SKM-1 treated with dmso at 0.1 percent for 144 hours (cell line): ENCODE data around the gene SCN1B.
"Not testable (repeated sequence)": the region's sequence is repeated elsewhere in the genome, so short reads cannot be mapped to it uniquely, and the experiment has no call there.

Experiments
- DNase-seq: peaks from one replicate; lab custom pipeline; 2025; ENCODE audit not compliant: unreplicated experiment; lab: John Stamatoyannopoulos, UW

Gene SCN1B

DNA sequence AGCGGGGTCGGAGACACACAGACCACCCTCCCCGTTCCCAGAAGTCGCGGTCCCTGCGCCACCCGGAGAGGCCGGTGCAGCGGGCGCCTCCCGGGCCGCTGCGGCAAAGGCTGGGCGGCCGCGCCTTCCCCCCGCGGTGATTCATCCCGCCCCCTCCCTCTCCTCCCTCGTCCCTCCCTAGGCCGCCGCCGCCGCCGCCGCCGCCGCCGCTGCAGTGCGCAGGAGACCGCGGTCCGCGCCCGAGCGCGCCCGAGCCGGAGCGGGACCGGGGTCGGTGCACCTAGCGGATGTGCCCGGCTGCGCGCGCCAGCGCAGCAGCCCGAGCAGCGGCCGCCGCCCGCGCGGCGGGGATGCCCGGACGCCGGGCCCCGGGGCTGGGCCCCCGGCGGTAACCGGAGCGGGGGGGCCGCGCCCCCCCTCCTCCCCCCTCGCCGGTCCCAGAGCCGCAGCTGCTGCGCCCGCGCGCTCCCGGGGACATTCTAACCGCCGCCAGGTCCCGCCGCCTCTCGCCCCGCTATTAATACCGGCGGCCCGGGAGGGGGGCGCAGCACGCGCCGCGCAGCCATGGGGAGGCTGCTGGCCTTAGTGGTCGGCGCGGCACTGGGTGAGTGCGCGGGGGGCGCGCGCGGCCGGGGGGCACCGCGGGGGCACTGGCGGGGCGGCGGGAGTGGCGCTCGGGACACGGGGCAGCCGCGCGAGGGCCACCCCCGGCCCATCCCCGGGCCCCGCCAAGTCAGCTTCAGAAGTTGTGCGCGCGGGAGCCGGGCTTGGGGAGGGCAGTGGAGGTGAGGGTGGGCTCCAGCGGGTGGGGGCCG, at the start of gene SCN1B:
SCN1B (plus strand) TSS at position 214 of the 815 bp plus-strand sequence; CDS start at position 565, 351 bp downstream.
- DNase-seq, result no peak

DNA sequence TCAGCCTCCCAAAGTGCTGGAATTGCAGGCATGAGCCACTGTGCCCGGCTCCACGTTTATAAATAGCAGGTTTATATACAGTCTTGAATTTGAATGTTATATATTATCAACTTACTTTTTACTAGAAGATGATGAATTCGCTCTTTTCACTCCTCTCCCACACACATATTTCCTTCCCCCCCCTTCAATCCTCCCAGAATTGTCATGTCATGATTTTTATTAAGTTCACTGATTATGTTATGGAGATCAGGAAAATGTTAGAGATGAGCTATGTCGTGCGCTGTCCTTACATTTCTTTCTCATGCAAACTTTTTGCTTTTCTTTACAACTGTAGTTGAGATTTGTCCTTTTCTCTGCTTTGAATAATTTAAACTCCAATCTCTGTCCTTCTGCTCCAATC, 48.0 kb upstream of the SCN1B start:
- DNase-seq, result no peak

- no peak for DNase-seq
Observed at GRCh38 chr19:34983786-34984185, 46.5 kb upstream of the SCN1B start.

DNA sequence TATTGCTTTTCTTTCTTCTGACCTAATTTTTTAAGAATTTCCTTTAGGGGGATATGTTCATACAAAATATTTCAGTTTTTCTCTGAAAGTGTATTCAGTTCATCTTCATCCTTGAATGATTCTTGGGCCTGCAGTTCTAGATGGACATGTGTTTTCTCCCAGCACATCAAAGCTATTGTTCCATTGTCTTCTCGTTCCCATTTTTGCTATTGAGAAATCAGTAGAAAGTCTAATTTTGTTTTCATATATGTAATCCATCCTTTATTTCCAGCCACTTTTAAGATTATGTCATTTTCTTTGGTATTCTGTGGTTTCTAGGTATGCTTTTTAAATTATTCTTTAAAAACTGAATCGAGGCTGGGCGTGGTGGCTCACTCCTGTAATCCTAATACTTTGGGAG, 46.0 kb upstream of the SCN1B start:
- DNase-seq, result no peak

GRCh38 chr19:34985249-34986022, 44.8 kb upstream of the SCN1B start:
- no peak for DNase-seq

GRCh38 chr19:34988119-34988518, 42.2 kb upstream of the SCN1B start:
- DNase-seq, result no peak

- no peak for DNase-seq
Observed at GRCh38 chr19:34989298-34989697, 41.0 kb upstream of the SCN1B start.

DNA sequence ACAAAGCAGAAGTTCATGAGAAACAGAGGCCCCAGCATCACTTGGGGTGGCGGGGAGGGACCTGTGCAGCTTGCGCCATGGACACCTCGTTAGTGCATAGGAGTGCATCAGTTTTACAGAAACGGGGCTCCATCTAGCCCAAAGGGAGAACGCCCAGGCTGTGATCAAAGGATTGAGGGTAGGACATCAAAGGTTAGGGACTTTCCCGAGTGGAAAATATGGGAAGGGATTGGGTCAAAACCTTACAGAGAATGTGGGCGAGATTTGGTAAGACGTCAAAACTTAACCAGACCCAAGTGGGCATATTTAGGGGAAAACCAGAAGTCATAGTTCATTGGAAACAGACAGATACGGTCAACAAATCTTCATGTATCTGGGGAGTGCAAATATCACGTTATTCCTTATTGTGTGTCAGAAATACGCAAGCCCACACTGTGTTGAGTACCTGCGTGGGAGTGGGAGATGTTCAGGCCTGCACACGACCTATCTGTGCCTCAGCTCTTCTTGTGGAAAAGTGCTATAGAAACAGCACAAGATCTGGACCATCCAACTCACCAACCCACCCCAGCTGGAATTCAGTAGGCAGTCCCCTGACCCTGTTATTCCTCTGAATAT, 39.6 kb upstream of the SCN1B start:
- no peak for DNase-seq

DNA sequence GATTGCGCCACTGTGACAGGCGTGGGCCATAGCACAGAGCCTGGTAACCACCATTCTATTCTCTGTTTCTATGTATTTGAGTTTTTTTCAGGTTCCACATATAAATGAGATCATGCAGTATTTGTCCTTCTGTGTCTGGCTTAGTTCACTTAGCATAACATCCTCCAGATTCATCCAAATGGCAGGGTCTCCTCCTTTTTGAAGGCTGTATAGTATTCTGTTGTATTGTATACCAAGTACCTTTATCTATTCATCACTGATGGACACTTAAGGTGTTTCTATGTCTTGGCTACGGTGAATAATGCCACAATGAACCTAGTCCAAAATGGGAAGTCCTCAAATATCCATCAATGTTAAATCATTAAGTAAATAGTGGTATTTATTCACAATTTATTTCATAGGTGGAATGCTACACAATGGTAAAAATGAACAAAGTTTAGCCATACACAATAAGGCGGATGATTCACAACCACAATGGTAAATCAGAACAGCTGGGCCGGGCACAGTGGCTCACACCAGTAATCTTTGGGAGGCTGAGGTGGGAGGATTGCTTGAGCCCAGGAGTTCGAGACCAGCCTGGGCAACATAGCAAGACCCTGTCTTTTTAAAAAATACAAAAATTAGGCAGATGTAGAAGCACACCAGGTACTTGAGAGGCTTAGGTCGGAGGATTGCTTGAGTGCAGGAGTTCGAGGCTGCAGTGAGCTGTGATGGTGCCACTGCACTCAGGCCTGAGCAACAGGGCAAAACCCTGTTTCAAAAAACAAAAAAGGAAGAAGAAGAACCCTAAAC, 38.5 kb upstream of the SCN1B start:
- no peak for DNase-seq

GRCh38 chr19:34992582-34992981, 37.7 kb upstream of the SCN1B start:
- DNase-seq, result not testable (repeated sequence)

- DNase-seq, result no peak
Observed at GRCh38 chr19:34994286-34994642, 36.0 kb upstream of the SCN1B start.

DNA sequence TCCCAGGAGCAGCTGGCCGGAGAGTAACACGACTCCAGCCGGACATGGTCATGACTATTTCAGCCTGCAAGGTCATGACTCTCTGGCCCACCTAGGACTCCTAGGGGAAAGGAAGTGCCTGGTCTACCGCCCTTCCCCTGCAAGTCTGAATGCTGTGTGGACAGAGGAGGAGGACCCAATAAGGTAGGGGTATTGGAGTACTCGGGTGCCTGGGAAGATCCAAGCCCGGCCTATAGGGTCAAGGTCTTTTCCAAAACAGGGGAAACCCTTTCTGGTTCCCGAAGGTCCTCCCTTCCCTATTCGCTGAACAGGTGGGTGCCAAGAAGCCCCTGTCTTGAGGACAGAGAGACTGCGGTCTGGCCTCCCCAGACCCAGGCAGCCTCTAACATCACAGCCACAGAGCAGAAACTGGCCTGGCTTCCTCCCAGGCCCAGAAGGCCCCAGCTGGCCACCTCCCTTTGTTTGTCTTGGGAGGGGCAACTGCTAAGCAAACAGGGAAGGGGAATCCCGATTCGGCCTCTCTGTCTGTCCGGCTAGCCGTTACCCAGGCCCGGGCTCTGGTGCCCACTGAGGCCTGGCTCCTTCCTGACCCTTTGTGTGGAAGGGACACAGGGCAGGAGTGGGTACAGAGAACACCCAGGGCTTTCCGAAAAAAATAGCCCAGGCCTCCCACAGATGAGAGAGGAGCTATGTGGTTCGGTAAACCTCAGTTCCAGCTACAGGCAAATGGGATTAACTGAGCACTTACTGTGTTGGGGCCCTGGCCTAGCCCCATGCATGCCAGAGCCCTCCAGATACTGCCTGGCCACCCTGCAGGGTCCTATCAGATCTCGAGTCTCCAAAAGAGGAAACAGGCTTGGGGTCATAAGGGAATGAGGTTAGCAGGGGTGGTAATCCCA, 35.4 kb upstream of the SCN1B start:
- no peak for DNase-seq

GRCh38 chr19:34995551-34995950, 34.7 kb upstream of the SCN1B start:
- DNase-seq, result no peak

DNA sequence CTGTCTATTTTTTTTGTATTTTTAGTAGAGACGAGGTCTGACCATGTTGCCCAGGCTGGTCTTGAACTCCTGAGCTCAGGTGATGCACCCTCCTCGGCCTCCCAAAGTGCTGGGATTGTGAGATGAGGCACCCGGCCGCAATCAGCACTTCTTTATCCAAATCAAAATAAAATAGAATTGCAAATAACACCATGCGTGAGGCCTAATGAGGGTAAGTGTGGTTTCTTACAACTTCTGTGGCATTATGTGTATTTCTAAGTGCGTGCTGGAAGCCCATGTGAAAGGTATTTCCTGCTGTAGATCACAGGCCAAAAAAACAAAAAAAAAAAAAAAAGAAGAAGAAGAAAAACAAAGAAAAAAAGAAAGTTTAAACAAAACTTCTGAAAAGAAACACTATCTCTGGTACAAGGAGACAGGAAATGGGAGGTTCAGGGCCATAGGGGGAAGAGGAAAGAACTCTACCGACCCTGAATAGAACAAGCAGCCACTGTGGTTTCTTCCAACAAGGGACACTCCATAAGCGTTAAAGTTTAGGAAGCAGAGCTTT, 33.1 kb upstream of the SCN1B start:
- no peak for DNase-seq

DNA sequence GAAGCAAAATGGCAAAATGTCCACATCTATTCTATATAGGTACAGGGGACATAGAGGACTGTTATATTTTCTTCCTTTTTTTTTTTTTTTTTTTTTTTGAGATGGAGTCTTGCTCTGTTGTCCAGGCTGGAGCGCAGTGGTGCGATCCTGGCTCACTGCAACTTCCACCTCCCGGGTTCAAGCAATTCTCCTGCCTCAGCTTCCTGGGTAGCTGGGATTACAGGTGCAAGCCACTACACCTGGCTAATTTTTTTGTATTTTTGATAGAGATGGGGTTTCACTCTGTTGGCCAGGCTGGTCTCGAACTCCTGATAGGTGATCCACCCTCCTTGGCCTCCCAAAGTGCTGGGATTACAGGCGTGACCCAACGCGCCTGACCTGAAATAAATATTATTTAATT, 32.0 kb upstream of the SCN1B start:
- DNase-seq, result not testable (repeated sequence)

DNA sequence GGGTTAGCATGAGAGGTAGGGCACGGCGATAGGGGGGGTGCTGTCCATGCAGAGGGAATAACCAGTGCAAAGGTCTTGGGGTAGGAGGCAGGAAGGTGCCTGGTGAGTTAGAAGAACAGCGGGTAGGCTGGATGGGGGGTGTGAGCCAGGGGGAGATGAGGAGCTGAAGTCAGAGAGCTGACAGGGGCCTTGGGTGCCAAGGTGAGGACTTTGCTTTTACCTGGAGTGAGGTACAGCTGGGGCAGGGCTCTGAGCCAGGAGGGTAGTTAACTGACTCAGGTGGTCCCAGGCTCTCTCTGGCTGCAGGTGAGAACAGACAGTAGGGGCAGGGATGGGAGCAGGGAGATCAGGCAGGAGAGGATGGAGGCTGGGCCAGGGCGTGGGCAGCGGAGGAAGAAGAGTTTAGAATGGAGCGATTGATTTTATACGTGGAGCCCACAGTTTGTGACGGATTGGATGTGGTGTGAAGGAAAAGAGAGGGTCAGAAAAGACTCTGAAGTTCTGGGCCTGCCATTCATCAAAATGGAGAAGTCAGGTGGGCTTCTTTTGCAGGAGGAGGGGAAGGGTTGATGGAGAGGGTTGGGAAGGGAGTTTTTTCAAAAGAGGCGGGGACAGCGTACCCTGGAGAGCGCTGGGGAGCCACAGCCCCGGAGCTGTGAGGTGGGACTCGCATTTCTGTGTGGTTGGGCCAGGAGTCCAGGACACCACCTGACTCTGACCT, 31.3 kb upstream of the SCN1B start:
- no peak for DNase-seq

- peak; percentile 58 for DNase-seq
Observed at GRCh38 chr19:34999498-35000337, 30.6 kb upstream of the SCN1B start, which contains the start of gene GRAMD1A. Gene GRAMD1A (plus strand): TSS chr19:35000323. CDS start chr19:35000479, 156 bp downstream.

DNA sequence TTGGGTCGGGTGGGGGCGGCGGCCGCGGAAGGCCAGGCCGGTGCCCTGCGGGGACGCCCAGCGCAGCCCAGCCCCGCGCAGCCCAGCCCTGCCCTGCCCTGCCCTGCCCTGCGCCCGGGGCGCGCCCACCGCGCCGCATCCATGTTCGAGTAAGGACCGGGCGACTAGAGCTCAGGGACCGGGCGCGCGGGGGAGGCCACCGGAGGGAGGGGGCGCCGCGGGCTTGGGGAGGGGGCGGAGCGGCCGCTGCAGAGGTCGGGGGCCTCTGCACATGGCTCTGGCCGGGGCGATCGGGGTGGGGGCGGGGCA, 30.0 kb upstream of the SCN1B start:
- no peak for DNase-seq
